Prostate gland (tissue), 2 donors: Measurements from ENCODE around the gene RPL29. TPM values are rescaled to one million over a fixed set of nuclear protein-coding genes. Genes with fewer than 3 reads are reported as not detected.

Experiments
- DNase-seq: peaks from one replicate; pipeline ENCODE4 v3.0.0-alpha.2; 2019; ENCODE audit warnings: low spot score
- H3K27ac ChIP-seq, 2 donors: fragments of 200-600 bp; sonication (generic); 2 replicates each; pipeline ENCODE4 v1.5.1; 2017 to 2019
- H3K27me3 ChIP-seq: fragments of 200-600 bp; sonication (generic); replicated peaks from 2 replicates; pipeline ENCODE4 v1.5.1; 2019; ENCODE audit not compliant: insufficient read depth
- H3K36me3 ChIP-seq, 2 donors: fragments of 200-600 bp; sonication (generic); 1 replicate in 1 of 2; 2 replicates in 1 of 2; pipeline versions ENCODE4 v1.5.1 to v1.8.1; 2017 to 2019
- H3K4me1 ChIP-seq: fragments of 200-600 bp; sonication (generic); replicated peaks from 2 replicates; pipeline ENCODE4 v1.5.1; 2019
- H3K4me3 ChIP-seq, 2 donors: fragments of 200-600 bp; sonication (generic); 2 replicates each; pipeline ENCODE4 v1.5.1; 2017 to 2019
- H3K9me3 ChIP-seq: fragments of 200-600 bp; sonication (generic); 2 replicates; pipeline ENCODE4 v1.5.1; 2017
- CTCF ChIP-seq, 4 experiments: fragments of 200-600 bp in 2 of 4; fragments of 450-650 bp in 2 of 4; sonication (generic) in 2 of 4; IDR thresholded peaks; 1 replicate in 3 of 4; 2 replicates in 1 of 4; pipeline ENCODE4 v1.5.1; 2016 to 2019; ENCODE audit warnings: antibody characterized with exemption in 4 of 4, mild to moderate bottlenecking in 2 of 4, moderate library complexity in 2 of 4
- POLR2A ChIP-seq: fragments of 450-650 bp; IDR thresholded peaks from one replicate; pipeline ENCODE4 v1.6.1; 2016; ENCODE audit warnings: antibody characterized with exemption, mild to moderate bottlenecking
- POLR2AphosphoS5 ChIP-seq: sonication (generic); formaldehyde crosslinking; IDR thresholded peaks from one replicate; pipeline ENCODE4 v1.6.1; 2017; ENCODE audit warnings: antibody characterized with exemption
- WGBS: methylation state at CpG from one replicate; pipeline ENCODE4 v1.1.5; 2018; 5-methylcytosine and 5-hydroxymethylcytosine counted together
- intact Hi-C: fragments of 100-400 bp; cut with DNase I; formaldehyde crosslinking; loops from one replicate; pipeline ENCODE4 v1.14.2; 2022
- small RNA-seq, 2 donors: library from RNA; depleted of rRNA; stranded (forward); fragments of <200 nt; gene quantifications; one replicate each; pipeline ENCODE3, GENCODE V24; 2016
- total RNA-seq, 2 donors: library from RNA; depleted of rRNA; stranded (reverse); fragments of >200 nt; gene quantifications; one replicate each; pipeline ENCODE4 v1.1.0, GENCODE V29; 2016

RPL29 gene
- total RNA-seq, 2 donors from 2014 or later = 1,249 to 2,015 TPM

- no peak for DNase-seq
- Histone ChIP-seq H3K4me3 (no peak overlapping the region), H3K9me3 (no peaks in the 10 kb centered on the region), H3K27ac (no peak overlapping the region), H3K27me3 (no peaks in the 10 kb centered on the region), H3K4me1 (peaks cover 9% of the 10 kb centered on the region), H3K36me3 (no peaks in the 10 kb centered on the region)
- TF ChIP-seq POLR2AphosphoS5 = no peak
- TF ChIP-seq CTCF (IDR thresholded peaks at IDR 0.05) = no peak
- TF ChIP-seq POLR2A = no peak
- WGBS = 86% methylated on average over 11 of the region's 11 CpGs
- intact Hi-C loops = loop anchor here (5.0 kb wide), 2 partner anchors 113 to 208 kb away; partner anchors contain the start of genes DUSP7 and POC1A
These were observed 51.2 kb downstream of the RPL29 start for GRCh38 chr3:51944451-51945021.

Small RNA genes within 50 kb of the gene (small RNA-seq; reads per million reads assigned to genes)
- 0 reads per million in 2 donors for gene AC115284.1

Other genes starting within 250 kb of the RPL29 start
- not detected for gene IQCF6, start 216.7 kb downstream of the RPL29 start, total RNA-seq
- not detected for gene IQCF2, start 134.3 kb downstream of the RPL29 start, total RNA-seq
- 1 to 10 TPM in 1 of 2 donors, not detected in 1; 2.0 TPM for gene IQCF5, start 120.3 kb downstream of the RPL29 start, total RNA-seq
- 1 to 10 TPM in 1 of 2 donors, not detected in 1; 4.5 TPM for gene IQCF1, start 92.5 kb downstream of the RPL29 start, total RNA-seq
- gene RRP9, start 54.0 kb downstream of the RPL29 start, total RNA-seq = 10 to 100 TPM; 14.9 to 18.6 TPM
- 10 to 100 TPM; 22.0 to 45.9 TPM for gene PARP3, start 53.5 kb downstream of the RPL29 start, total RNA-seq
- under 1 TPM; 0.41 to 0.97 TPM for gene GPR62, start 40.5 kb downstream of the RPL29 start, total RNA-seq
- 10 to 100 TPM; 74.0 to 74.1 TPM for gene PCBP4, start 28.4 kb downstream of the RPL29 start, total RNA-seq
- gene ABHD14B, start 21.8 kb downstream of the RPL29 start, total RNA-seq = 100 to 1,000 TPM in 1 of 2 donors, 10 to 100 TPM in 1; 53.7 to 128 TPM
- 10 to 100 TPM; 55.3 to 58.5 TPM for gene ABHD14A, start 20.8 kb downstream of the RPL29 start, total RNA-seq
- 10 to 100 TPM; 42.1 to 82.6 TPM for gene ACY1, start 12.4 kb downstream of the RPL29 start, total RNA-seq
- gene DUSP7, start 60.7 kb upstream of the RPL29 start, total RNA-seq = 10 to 100 TPM in 1 of 2 donors, 1 to 10 TPM in 1; 9.1 to 34.0 TPM
- gene POC1A, start 158.5 kb upstream of the RPL29 start, total RNA-seq = 1 to 10 TPM; 2.5 to 5.3 TPM
- gene ALAS1, start 202.3 kb upstream of the RPL29 start, total RNA-seq = 10 to 100 TPM; 39.8 to 58.8 TPM
- under 1 TPM in 1 of 2 donors, not detected in 1; 0.17 TPM for gene TLR9, start 229.8 kb upstream of the RPL29 start, total RNA-seq
- 10 to 100 TPM; 60.9 to 65.5 TPM for gene TWF2, start 243.3 kb upstream of the RPL29 start, total RNA-seq
- 10 to 100 TPM; 22.4 to 33.2 TPM for gene PPM1M, start 249.9 kb upstream of the RPL29 start, total RNA-seq